DOHH2 (cell line): ENCODE measurements around the gene BLOC1S4.

Experiments used
- H3F3A ChIP-seq: fragments of 200-600 bp; sonication (generic), shearing (Covaris generic); 2 replicates; pipeline ENCODE4 v1.6.0; 2016; ENCODE audit warnings: antibody characterized with exemption, mild to moderate bottlenecking; ENCODE audit not compliant: control insufficient read depth, insufficient read depth
- H3K27ac ChIP-seq: fragments of 200-600 bp; sonication (generic); 2 replicates; pipeline ENCODE4 v1.5.1; 2014; ENCODE audit warnings: low read depth, mild to moderate bottlenecking, low read length, moderate library complexity
- H3K27me3 ChIP-seq: fragments of 200-600 bp; sonication (generic); 2 replicates; pipeline ENCODE4 v1.6.1; 2014; ENCODE audit warnings: mild to moderate bottlenecking, low read length, mixed read lengths; ENCODE audit not compliant: control insufficient read depth
- H3K36me3 ChIP-seq: fragments of 200-600 bp; sonication (generic); 2 replicates; pipeline ENCODE4 v1.6.1; 2014; ENCODE audit warnings: mild to moderate bottlenecking, low read length, moderate library complexity, mixed read lengths; ENCODE audit not compliant: control insufficient read depth
- H3K4me1 ChIP-seq: fragments of 200-600 bp; sonication (generic); 2 replicates; pipeline ENCODE4 v1.6.1; 2014; ENCODE audit warnings: mild to moderate bottlenecking, low read length, mixed read lengths; ENCODE audit not compliant: control insufficient read depth
- H3K4me2 ChIP-seq: fragments of 200-600 bp; sonication (generic); 2 replicates; pipeline ENCODE4 v1.6.0; 2014; ENCODE audit warnings: mild to moderate bottlenecking, low read length, moderate library complexity
- H3K4me3 ChIP-seq: fragments of 200-600 bp; sonication (generic); 2 replicates; pipeline ENCODE4 v1.5.1; 2014; ENCODE audit warnings: mild to moderate bottlenecking, low read length, mixed read lengths
- H3K79me2 ChIP-seq: fragments of 200-600 bp; sonication (generic); 2 replicates; pipeline ENCODE4 v1.6.1; 2014; ENCODE audit warnings: mild to moderate bottlenecking, low read length, mixed read lengths; ENCODE audit not compliant: control insufficient read depth
- H3K9me2 ChIP-seq: fragments of 200-600 bp; sonication (generic); replicated peaks from 2 replicates; pipeline ENCODE4 v1.6.1; 2014; ENCODE audit warnings: mild to moderate bottlenecking, low read length, mixed read lengths; ENCODE audit not compliant: control insufficient read depth
- H3K9me3 ChIP-seq: fragments of 200-600 bp; sonication (generic); 2 replicates; pipeline ENCODE4 v1.6.1; 2014; ENCODE audit warnings: antibody characterized with exemption, low read length, mixed read lengths; ENCODE audit not compliant: control insufficient read depth, insufficient read depth
- H4K20me1 ChIP-seq: fragments of 200-600 bp; sonication (generic); 2 replicates; pipeline ENCODE4 v1.6.0; 2014; ENCODE audit warnings: low read depth, mild to moderate bottlenecking, antibody characterized with exemption, low read length, moderate library complexity; ENCODE audit not compliant: control insufficient read depth, insufficient read depth
- CTCF ChIP-seq: fragments of 200-600 bp; sonication (generic); IDR thresholded peaks from one replicate; pipeline ENCODE4 v1.5.1; 2014; ENCODE audit warnings: antibody characterized with exemption, mild to moderate bottlenecking, low read depth, low read length; ENCODE audit not compliant: poor library complexity, severe bottlenecking
- EZH2phosphoT487 ChIP-seq: fragments of 200-600 bp; sonication (generic); IDR thresholded peaks from 2 replicates; pipeline ENCODE4 v1.6.1; 2017; ENCODE audit warnings: borderline replicate concordance, mild to moderate bottlenecking, antibody characterized with exemption, low read length, moderate library complexity, mixed read lengths

The BLOC1S4 gene

DNA sequence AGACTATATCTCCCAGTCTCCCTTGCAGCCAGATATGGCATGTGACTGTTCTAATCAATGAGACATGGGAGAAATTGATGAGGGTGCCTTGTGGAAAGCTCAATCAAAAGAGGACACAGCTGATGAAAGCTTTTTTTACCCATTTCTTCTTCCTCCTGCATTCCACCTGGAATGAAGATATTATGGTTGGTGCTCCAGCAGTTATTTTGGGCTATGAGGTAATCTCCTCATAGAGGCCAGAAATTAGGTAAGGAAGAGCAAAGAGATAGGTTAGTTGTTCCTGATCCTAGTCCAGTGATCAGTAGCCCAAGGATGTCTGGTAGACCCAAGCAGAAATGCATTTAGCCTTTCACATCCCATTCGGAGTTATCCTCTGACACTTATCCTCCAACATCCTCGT, 49.7 kb downstream of the BLOC1S4 start:
- H3F3A ChIP-seq = no peaks in the 10 kb centered on the region
- no peak overlapping the region for H3K27ac ChIP-seq
- no peak overlapping the region for H3K4me2 ChIP-seq
- no peaks in the 10 kb centered on the region for H3K9me3 ChIP-seq
- no peak for TF ChIP-seq EZH2phosphoT487
- no peak for TF ChIP-seq CTCF
- H3K27me3 ChIP-seq = peaks cover 15% of the 10 kb centered on the region
- H3K4me1 ChIP-seq = no peaks in the 10 kb centered on the region
- no peaks in the 10 kb centered on the region for H3K36me3 ChIP-seq
- H3K9me2 ChIP-seq = no peaks in the 10 kb centered on the region
- no peaks in the 10 kb centered on the region for H3K79me2 ChIP-seq
- no peaks in the 10 kb centered on the region for H4K20me1 ChIP-seq
- H3K4me3 ChIP-seq = no peak overlapping the region
